ENCODE results near the gene LRRC7. TPM values are rescaled to one million over a fixed set of nuclear protein-coding genes. Genes with fewer than 3 reads are reported as not detected.

Gene LRRC7
- total RNA-seq, 1 donor from 2014 or later: 0.94 TPM

- DNase-seq (ENCODE audit: extremely low spot score, unreplicated experiment): no peak
- Mint-ChIP-seq H3K9me3 (ENCODE audit: unreplicated experiment) (no peaks in the 10 kb centered on the region), H3K27me3 (ENCODE audit: unreplicated experiment) (peaks cover 3% of the 10 kb centered on the region), H3K36me3 (ENCODE audit: unreplicated experiment) (no peaks in the 10 kb centered on the region), H3K27ac (ENCODE audit: unreplicated experiment) (no peak overlapping the region), H3K4me3 (ENCODE audit: unreplicated experiment) (no peak overlapping the region), H3K4me1 (ENCODE audit: unreplicated experiment) (no peaks in the 10 kb centered on the region)
- no peak for TF ChIP-seq CTCF (IDR thresholded peaks at IDR 0.05)
Observed at GRCh38 chr1:69733061-69733460, 165.3 kb downstream of the LRRC7 start.

- Mint-ChIP-seq H3K36me3 (ENCODE audit: unreplicated experiment) (no peaks in the 10 kb centered on the region), H3K9me3 (ENCODE audit: unreplicated experiment) (no peaks in the 10 kb centered on the region), H3K27ac (ENCODE audit: unreplicated experiment) (no peak overlapping the region), H3K4me1 (ENCODE audit: unreplicated experiment) (peaks cover 17% of the 10 kb centered on the region), H3K4me3 (ENCODE audit: unreplicated experiment) (no peak overlapping the region), H3K27me3 (ENCODE audit: unreplicated experiment) (peaks cover 4% of the 10 kb centered on the region)
- peak; percentile 67 for TF ChIP-seq CTCF (IDR thresholded peaks at IDR 0.05)
- no peak for DNase-seq (ENCODE audit: extremely low spot score, unreplicated experiment)
Observed at GRCh38 chr1:69737527-69738185, 169.9 kb downstream of the LRRC7 start.

- Mint-ChIP-seq H3K4me1 (ENCODE audit: unreplicated experiment) (peaks cover 17% of the 10 kb centered on the region), H3K4me3 (ENCODE audit: unreplicated experiment) (no peak overlapping the region), H3K36me3 (ENCODE audit: unreplicated experiment) (no peaks in the 10 kb centered on the region), H3K27me3 (ENCODE audit: unreplicated experiment) (peaks cover 5% of the 10 kb centered on the region), H3K27ac (ENCODE audit: unreplicated experiment) (peak overlapping the region; percentile 63), H3K9me3 (ENCODE audit: unreplicated experiment) (no peaks in the 10 kb centered on the region)
- no peak for TF ChIP-seq CTCF (IDR thresholded peaks at IDR 0.05)
- no peak for DNase-seq (ENCODE audit: extremely low spot score, unreplicated experiment)
Observed at GRCh38 chr1:69738458-69739250, 170.9 kb downstream of the LRRC7 start.

GRCh38 chr1:69739251-69739605, 171.5 kb downstream of the LRRC7 start:
- Mint-ChIP-seq H3K4me1 (ENCODE audit: unreplicated experiment) (peaks cover 17% of the 10 kb centered on the region), H3K4me3 (ENCODE audit: unreplicated experiment) (no peak overlapping the region), H3K27me3 (ENCODE audit: unreplicated experiment) (peaks cover 5% of the 10 kb centered on the region), H3K36me3 (ENCODE audit: unreplicated experiment) (no peaks in the 10 kb centered on the region), H3K9me3 (ENCODE audit: unreplicated experiment) (no peaks in the 10 kb centered on the region), H3K27ac (ENCODE audit: unreplicated experiment) (peak overlapping the region; percentile 63)
- DNase-seq (ENCODE audit: extremely low spot score, unreplicated experiment): no peak
- TF ChIP-seq CTCF (IDR thresholded peaks at IDR 0.05): no peak

GRCh38 chr1:69743146-69743545, 175.4 kb downstream of the LRRC7 start:
- no peaks in the 10 kb centered on the region for H3K9me3 Mint-ChIP-seq (ENCODE audit: unreplicated experiment)
- H3K4me1 Mint-ChIP-seq (ENCODE audit: unreplicated experiment): peaks cover 19% of the 10 kb centered on the region
- no peak overlapping the region for H3K27ac Mint-ChIP-seq (ENCODE audit: unreplicated experiment)
- H3K27me3 Mint-ChIP-seq (ENCODE audit: unreplicated experiment): peaks cover 5% of the 10 kb centered on the region
- no peaks in the 10 kb centered on the region for H3K36me3 Mint-ChIP-seq (ENCODE audit: unreplicated experiment)
- DNase-seq (ENCODE audit: extremely low spot score, unreplicated experiment): no peak
- TF ChIP-seq CTCF (IDR thresholded peaks at IDR 0.05): no peak
- H3K4me3 Mint-ChIP-seq (ENCODE audit: unreplicated experiment): no peak overlapping the region
